SU-DHL-6 (cell line): Measurements from ENCODE around the gene STT3B.

ENCODE experiments used
- H2AFZ ChIP-seq: fragments of 200-600 bp; sonication (generic); 2 replicates; pipeline ENCODE4 v1.6.1; 2014; ENCODE audit warnings: low read depth, mild to moderate bottlenecking, moderate library complexity, mixed read lengths, antibody characterized with exemption, low read length; ENCODE audit not compliant: severe bottlenecking
- H3F3A ChIP-seq: fragments of 200-600 bp; shearing (Covaris generic); 2 replicates; pipeline ENCODE4 v1.6.0; 2016; ENCODE audit warnings: antibody characterized with exemption, mild to moderate bottlenecking; ENCODE audit not compliant: insufficient read depth
- H3K27ac ChIP-seq: fragments of 200-600 bp; sonication (generic); 2 replicates; pipeline ENCODE4 v1.5.1; 2016; ENCODE audit warnings: low read depth, mild to moderate bottlenecking, low read length, moderate library complexity, mixed read lengths
- H3K27me3 ChIP-seq: fragments of 200-600 bp; sonication (generic), shearing (Covaris generic); 2 replicates; pipeline ENCODE4 v1.6.0; 2014; ENCODE audit warnings: mild to moderate bottlenecking, low read length
- H3K36me3 ChIP-seq: fragments of 200-600 bp; sonication (generic); 2 replicates; pipeline ENCODE4 v1.6.1; 2014; ENCODE audit warnings: mild to moderate bottlenecking, low read length, mixed read lengths
- H3K4me2 ChIP-seq: fragments of 300-600, 200-600 bp; shearing (Covaris generic), sonication (generic); 2 replicates; pipeline ENCODE4 v1.6.0; 2014; ENCODE audit warnings: low read length, low read depth, mild to moderate bottlenecking; ENCODE audit not compliant: poor library complexity, severe bottlenecking
- H3K4me3 ChIP-seq: fragments of 200-600 bp; sonication (generic); 2 replicates; pipeline ENCODE4 v1.5.1; 2014; ENCODE audit warnings: antibody characterized with exemption, low read length, mild to moderate bottlenecking, mixed read lengths; ENCODE audit not compliant: insufficient read depth, poor library complexity, severe bottlenecking
- H3K79me2 ChIP-seq: fragments of 200-600 bp; sonication (generic); 2 replicates; pipeline ENCODE4 v1.6.1; 2014; ENCODE audit warnings: mild to moderate bottlenecking, low read length, moderate library complexity; ENCODE audit not compliant: insufficient read depth
- H3K9ac ChIP-seq: fragments of 200-600 bp; sonication (generic); 2 replicates; pipeline ENCODE4 v1.7.0; 2014; ENCODE audit warnings: mild to moderate bottlenecking, low read length
- H3K9me2 ChIP-seq: fragments of 200-600 bp; sonication (generic); replicated peaks from 2 replicates; pipeline ENCODE4 v1.6.1; 2014; ENCODE audit warnings: low read length; ENCODE audit not compliant: insufficient read depth
- H3K9me3 ChIP-seq: fragments of 200-600 bp; sonication (generic); 2 replicates; pipeline ENCODE4 v1.6.1; 2014; ENCODE audit warnings: low read length, mixed read lengths; ENCODE audit not compliant: insufficient read depth
- H4K20me1 ChIP-seq: fragments of 200-600 bp; sonication (generic); 2 replicates; pipeline ENCODE4 v1.6.1; 2014; ENCODE audit warnings: low read depth, mild to moderate bottlenecking, antibody characterized with exemption, low read length, moderate library complexity, mixed read lengths
- EZH2phosphoT487 ChIP-seq: fragments of 200-600 bp; sonication (generic), shearing (Covaris generic); conservative IDR thresholded peaks from 2 replicates; pipeline ENCODE4 v1.6.1; 2018; ENCODE audit warnings: mild to moderate bottlenecking, antibody characterized with exemption, low read length, moderate library complexity, mixed read lengths
- TF ChIP-seq, protein P1 (sequence below): fragments of 200-600 bp; sonication (generic); IDR thresholded peaks from one replicate; pipeline ENCODE4 v1.5.1; 2017; ENCODE audit warnings: antibody characterized with exemption, mild to moderate bottlenecking, low read length, moderate library complexity; ENCODE audit not compliant: insufficient read depth, poor library complexity, severe bottlenecking

STT3B gene

DNA sequence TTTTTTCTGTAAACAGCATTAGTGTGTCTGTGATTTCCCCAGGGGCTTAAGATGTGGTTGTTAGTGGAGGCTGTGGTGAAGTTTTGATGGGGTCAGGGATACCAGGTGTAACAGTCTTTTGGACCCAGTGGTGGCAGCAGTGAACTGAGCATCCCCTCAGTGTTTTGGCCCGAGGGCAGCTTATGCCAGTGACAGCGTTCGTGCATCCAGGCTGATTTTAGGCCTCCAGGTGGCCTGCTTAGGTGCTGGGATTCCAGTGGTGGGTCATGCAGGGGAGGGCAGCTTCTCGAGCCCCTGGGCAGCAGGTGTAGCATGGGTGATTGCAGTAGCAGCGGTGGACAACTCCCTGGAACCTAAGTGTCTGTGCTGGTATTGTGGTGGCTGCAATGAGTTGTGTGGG, 29.2 kb downstream of the STT3B start:
- H3K9me2 ChIP-seq: no peaks in the 10 kb centered on the region
- H3K9ac ChIP-seq: no peak overlapping the region
- H2AFZ ChIP-seq: no peak overlapping the region
- no peak overlapping the region for H3K27ac ChIP-seq
- peaks cover 15% of the 10 kb centered on the region for H3F3A ChIP-seq
- H4K20me1 ChIP-seq: peaks cover 60% of the 10 kb centered on the region
- peaks cover 7% of the 10 kb centered on the region; the same call in 1 of the 2 replicates for H3K9me3 ChIP-seq
- peaks cover 100% of the 10 kb centered on the region for H3K79me2 ChIP-seq
- TF ChIP-seq, protein P1, sequence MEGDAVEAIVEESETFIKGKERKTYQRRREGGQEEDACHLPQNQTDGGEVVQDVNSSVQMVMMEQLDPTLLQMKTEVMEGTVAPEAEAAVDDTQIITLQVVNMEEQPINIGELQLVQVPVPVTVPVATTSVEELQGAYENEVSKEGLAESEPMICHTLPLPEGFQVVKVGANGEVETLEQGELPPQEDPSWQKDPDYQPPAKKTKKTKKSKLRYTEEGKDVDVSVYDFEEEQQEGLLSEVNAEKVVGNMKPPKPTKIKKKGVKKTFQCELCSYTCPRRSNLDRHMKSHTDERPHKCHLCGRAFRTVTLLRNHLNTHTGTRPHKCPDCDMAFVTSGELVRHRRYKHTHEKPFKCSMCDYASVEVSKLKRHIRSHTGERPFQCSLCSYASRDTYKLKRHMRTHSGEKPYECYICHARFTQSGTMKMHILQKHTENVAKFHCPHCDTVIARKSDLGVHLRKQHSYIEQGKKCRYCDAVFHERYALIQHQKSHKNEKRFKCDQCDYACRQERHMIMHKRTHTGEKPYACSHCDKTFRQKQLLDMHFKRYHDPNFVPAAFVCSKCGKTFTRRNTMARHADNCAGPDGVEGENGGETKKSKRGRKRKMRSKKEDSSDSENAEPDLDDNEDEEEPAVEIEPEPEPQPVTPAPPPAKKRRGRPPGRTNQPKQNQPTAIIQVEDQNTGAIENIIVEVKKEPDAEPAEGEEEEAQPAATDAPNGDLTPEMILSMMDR: no peak
- no peak for TF ChIP-seq EZH2phosphoT487
- H3K4me3 ChIP-seq: no peak overlapping the region
- no peaks in the 10 kb centered on the region for H3K27me3 ChIP-seq
- no peaks in the 10 kb centered on the region for H3K36me3 ChIP-seq
- H3K4me2 ChIP-seq: peak overlapping the region; percentile 20

DNA sequence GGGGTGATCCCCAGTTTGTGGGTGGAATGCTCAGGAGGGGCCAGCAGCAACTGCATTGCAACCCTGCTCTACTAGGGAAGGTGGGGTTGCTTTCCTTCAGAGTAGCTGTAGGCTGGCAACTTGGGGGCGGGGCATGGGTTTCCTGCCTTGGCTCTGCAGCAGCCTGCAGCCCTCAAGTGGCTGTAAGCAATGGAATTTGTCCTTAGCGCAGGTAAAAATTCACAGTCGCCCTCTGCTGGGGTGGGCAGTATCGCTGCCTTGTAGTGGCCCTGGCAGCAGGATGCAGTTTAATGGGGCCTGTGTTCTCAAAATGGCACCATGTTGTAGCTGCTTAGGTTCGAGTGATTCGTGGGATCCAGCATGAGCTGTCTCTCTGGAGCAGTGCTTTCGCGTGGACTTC, 29.8 kb downstream of the STT3B start:
- no peak overlapping the region for H2AFZ ChIP-seq
- H3K9me2 ChIP-seq: no peaks in the 10 kb centered on the region
- no peaks in the 10 kb centered on the region for H3K36me3 ChIP-seq
- H3K79me2 ChIP-seq: peaks cover 100% of the 10 kb centered on the region
- H3F3A ChIP-seq: peaks cover 14% of the 10 kb centered on the region
- no peak overlapping the region for H3K4me2 ChIP-seq
- no peaks in the 10 kb centered on the region for H3K27me3 ChIP-seq
- peaks cover 65% of the 10 kb centered on the region for H4K20me1 ChIP-seq
- TF ChIP-seq EZH2phosphoT487: no peak
- TF ChIP-seq, protein P1: no peak
- no peak overlapping the region for H3K9ac ChIP-seq
- no peak overlapping the region for H3K27ac ChIP-seq
- H3K4me3 ChIP-seq: no peak overlapping the region
- peaks cover 7% of the 10 kb centered on the region; the same call in 1 of the 2 replicates for H3K9me3 ChIP-seq

DNA sequence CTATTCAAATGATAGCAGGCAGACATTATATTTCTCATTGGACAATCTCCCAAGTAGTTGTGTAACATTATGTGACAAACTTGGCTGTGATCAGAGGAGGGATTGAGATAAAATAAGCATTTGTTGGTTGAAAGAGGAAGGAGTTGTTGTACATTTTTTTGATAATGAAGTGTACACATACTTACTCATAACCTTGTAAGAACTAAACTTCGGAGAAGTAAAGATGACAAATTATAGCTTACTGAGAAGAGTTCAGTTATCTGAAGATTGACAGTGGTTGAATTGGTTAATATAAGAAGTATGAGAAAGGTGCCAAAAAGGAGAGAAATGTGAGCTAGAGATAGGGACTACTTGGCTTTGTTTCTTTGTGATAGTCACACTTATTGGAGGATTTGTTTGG, 32.6 kb downstream of the STT3B start:
- peaks cover 19% of the 10 kb centered on the region for H3F3A ChIP-seq
- H3K9me3 ChIP-seq: no peaks in the 10 kb centered on the region
- no peak overlapping the region for H2AFZ ChIP-seq
- no peak overlapping the region for H3K9ac ChIP-seq
- H3K27me3 ChIP-seq: no peaks in the 10 kb centered on the region
- H3K4me2 ChIP-seq: no peak overlapping the region
- no peak for TF ChIP-seq EZH2phosphoT487
- TF ChIP-seq, protein P1: no peak
- peaks cover 100% of the 10 kb centered on the region for H3K79me2 ChIP-seq
- no peaks in the 10 kb centered on the region for H3K9me2 ChIP-seq
- no peak overlapping the region for H3K27ac ChIP-seq
- no peaks in the 10 kb centered on the region for H3K36me3 ChIP-seq
- no peak overlapping the region for H3K4me3 ChIP-seq
- peaks cover 82% of the 10 kb centered on the region for H4K20me1 ChIP-seq
